ENCODE data around the gene U2SURP. TPM values are rescaled to one million over a fixed set of nuclear protein-coding genes. Genes with fewer than 3 reads are reported as not detected.
A peak's percentile ranks its signal among the peaks of the same experiment; 100 is the strongest.
"Not testable (repeated sequence)": the region's sequence is repeated elsewhere in the genome, so short reads cannot be mapped to it uniquely, and the experiment has no call there.

The U2SURP gene
- total RNA-seq, 2 experiments from 2014 or later, result 123 to 124 TPM

- ChIA-PET POLR2A (no interaction called here), CTCF (interaction anchor here (0.8 to 1.6 kb wide), 5 partner anchors 10 to 153 kb away, joined by 3 to 7 read pairs (median 4); partner anchors contain the start of gene U2SURP)
- H3K36me3 Mint-ChIP-seq (ENCODE audit: low read depth), result no peaks in the 10 kb centered on the region
- H3K4me3 Mint-ChIP-seq, result no peak overlapping the region
- DNase-seq, result no peak
- no peaks in the 10 kb centered on the region for H3K4me1 Mint-ChIP-seq (ENCODE audit: low read depth)
- no peak overlapping the region for H3K27ac Mint-ChIP-seq
- ATAC-seq, result no peak
- H3K9me3 Mint-ChIP-seq (ENCODE audit: insufficient read depth), result no peaks in the 10 kb centered on the region
- H3K27me3 Mint-ChIP-seq (ENCODE audit: low read depth), result peaks cover 30% of the 10 kb centered on the region
Observed at GRCh38 chr3:142981108-142981507, 20.3 kb upstream of the U2SURP start.

DNA sequence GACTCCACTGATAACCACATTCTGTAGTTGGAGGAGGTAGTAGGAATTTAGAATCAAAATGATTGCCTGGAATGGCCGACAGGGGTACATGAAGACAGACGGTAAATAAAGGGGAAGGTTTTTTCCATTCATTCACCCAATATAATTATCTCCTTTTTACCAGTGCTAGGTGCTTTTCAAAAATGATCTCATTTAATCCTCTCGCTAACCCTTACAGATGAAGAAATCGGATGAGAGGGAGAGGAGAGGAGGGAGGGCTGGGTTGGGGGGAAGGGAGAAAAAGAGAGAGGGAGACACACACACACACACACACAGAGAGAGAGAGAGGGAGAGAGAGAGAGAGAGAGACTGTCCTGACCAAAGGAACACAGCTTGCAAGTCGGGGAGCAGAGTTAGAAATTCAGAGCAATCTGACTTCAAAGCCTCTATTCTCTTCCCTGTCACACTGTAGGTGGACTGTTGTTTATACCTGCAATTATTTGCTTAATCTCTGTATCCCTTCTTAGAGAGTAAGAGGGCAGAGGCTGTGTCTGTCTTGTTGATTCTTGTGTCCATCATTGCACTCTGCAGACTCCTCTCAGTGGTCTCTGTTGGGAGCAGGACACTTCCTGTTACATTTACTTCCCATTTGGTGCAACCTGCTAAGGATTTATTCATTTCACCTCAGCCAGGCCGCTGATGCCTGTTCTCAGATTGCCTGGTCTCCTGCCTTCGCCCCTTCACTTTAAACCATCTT lies 19.2 kb upstream of the U2SURP start:
- Mint-ChIP-seq H3K9me3 (ENCODE audit: insufficient read depth) (no peaks in the 10 kb centered on the region), H3K36me3 (ENCODE audit: low read depth) (no peaks in the 10 kb centered on the region), H3K4me3 (no peak overlapping the region), H3K4me1 (ENCODE audit: low read depth) (no peaks in the 10 kb centered on the region), H3K27ac (no peak overlapping the region), H3K27me3 (ENCODE audit: low read depth) (peaks cover 28% of the 10 kb centered on the region)
- no peak for ATAC-seq
- CTCF ChIA-PET, result interaction anchor here (1.0 to 1.6 kb wide), 3 partner anchors 8 to 15 kb away, joined by 3 to 7 read pairs (median 5); no protein-coding TSS in a partner anchor
- POLR2A ChIA-PET, result no interaction called here
- DNase-seq, result no peak

DNA sequence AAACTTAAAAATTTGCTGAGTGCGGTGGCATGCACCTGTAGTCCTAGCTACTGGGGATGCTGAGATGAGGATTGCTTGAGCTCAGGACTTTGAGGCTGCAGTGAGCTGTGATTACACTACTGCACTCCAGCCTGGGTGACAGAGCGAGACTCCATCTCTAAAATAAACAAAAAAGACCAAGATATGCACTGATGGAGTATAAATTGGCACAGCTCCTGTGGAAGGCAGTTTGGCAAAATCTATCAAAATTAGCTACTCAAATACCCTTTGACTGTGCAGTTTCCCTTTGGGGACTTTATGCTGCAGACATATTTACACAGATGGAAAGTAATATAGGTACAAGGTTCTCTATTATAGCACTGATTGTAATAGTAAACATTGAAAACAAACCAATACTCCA lies 18.1 kb upstream of the U2SURP start:
- H3K36me3 Mint-ChIP-seq (ENCODE audit: low read depth), result no peaks in the 10 kb centered on the region

DNA sequence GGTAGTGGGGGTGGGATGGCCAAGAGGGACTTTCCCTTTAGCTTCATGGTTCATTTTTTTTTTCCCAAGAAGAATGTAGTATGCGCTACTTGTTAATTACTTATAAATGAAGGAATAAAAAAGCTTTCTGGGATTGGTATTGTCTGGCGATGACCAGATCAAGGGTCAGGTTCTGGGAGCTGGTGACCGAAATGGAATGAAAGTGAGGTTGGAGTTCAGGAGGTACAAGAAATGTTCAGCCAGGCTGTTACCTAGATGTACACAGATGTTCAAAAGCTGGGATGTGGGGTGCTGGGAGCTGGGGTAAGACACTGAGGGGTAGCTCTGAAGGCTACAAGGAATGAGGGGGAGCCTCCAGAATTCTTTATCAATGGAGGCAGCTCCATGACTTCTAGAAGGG lies 17.1 kb upstream of the U2SURP start:
- ChIA-PET POLR2A (no interaction called here), CTCF (interaction anchor here (2.9 kb wide), 1 partner anchor 156 kb away, joined by 14 read pairs; no protein-coding TSS in a partner anchor)
- Mint-ChIP-seq H3K4me3 (no peak overlapping the region), H3K9me3 (ENCODE audit: insufficient read depth) (no peaks in the 10 kb centered on the region), H3K27me3 (ENCODE audit: low read depth) (peaks cover 25% of the 10 kb centered on the region), H3K27ac (no peak overlapping the region), H3K4me1 (ENCODE audit: low read depth) (no peaks in the 10 kb centered on the region), H3K36me3 (ENCODE audit: low read depth) (no peaks in the 10 kb centered on the region)
- no peak for DNase-seq
- no peak for ATAC-seq

More for the DNA sequence above, 18.1 kb upstream of the U2SURP start:
- Mint-ChIP-seq H3K27ac (no peak overlapping the region), H3K4me1 (ENCODE audit: low read depth) (no peaks in the 10 kb centered on the region), H3K27me3 (ENCODE audit: low read depth) (peaks cover 28% of the 10 kb centered on the region), H3K9me3 (ENCODE audit: insufficient read depth) (no peaks in the 10 kb centered on the region), H3K4me3 (no peak overlapping the region)
- ATAC-seq (no peak), DNase-seq (no peak)
- ChIA-PET CTCF (interaction anchor here (2.9 kb wide), 1 partner anchor 155 kb away, joined by 14 read pairs; no protein-coding TSS in a partner anchor), POLR2A (no interaction called here)

DNA sequence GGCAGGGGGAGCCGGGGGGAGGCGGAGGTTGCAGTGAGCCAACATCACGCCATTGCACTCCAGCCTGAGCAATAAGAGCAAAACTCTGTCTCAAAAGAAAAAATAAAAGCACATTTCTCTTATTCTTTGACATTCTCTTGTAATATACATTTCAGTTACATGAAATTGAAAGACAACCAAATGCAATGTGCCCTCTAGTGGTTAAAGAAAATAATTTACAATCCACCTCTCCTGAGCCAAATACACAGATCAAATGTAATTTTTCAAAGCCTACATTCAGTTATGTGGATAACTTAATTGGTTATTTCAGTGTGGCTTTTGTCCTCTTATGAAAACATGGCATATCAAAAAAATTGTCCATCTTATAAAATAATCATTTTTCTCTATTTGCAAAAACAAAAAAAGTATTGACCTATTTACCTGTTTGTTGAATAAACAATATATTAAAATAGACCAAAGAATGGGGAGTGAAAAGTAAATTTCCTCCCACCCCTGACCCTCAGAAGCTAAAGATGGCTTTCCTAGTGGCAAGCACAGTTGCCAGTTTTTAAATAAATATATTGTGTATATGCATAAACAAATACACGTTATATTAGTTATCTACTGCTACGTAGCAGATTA lies 14.2 kb upstream of the U2SURP start:
- ATAC-seq, result peak; percentile 39
- Mint-ChIP-seq H3K4me3 (no peak overlapping the region), H3K4me1 (ENCODE audit: low read depth) (no peaks in the 10 kb centered on the region), H3K27me3 (ENCODE audit: low read depth) (peaks cover 18% of the 10 kb centered on the region), H3K9me3 (ENCODE audit: insufficient read depth) (no peaks in the 10 kb centered on the region), H3K36me3 (ENCODE audit: low read depth) (no peaks in the 10 kb centered on the region), H3K27ac (no peak overlapping the region)
- no peak for DNase-seq
- ChIA-PET POLR2A (interaction anchor here (0.6 kb wide), 1 partner anchor 497 kb away, joined by 4 read pairs; no protein-coding TSS in a partner anchor), CTCF (interaction anchor here (0.7 to 2.6 kb wide), 12 partner anchors 9 to 402 kb away, joined by 3 to 18 read pairs (median 3); partner anchors contain the start of gene U2SURP)

GRCh38 chr3:142987707-142988106 lies 13.7 kb upstream of the U2SURP start:
- no peak overlapping the region for H3K4me3 Mint-ChIP-seq
- DNase-seq (no peak), ATAC-seq (no peak)
- ChIA-PET POLR2A (no interaction called here), CTCF (interaction anchor here (0.7 to 2.6 kb wide), 11 partner anchors 9 to 689 kb away, joined by 3 to 18 read pairs (median 3); partner anchors contain the start of gene U2SURP)
- no peak overlapping the region for H3K27ac Mint-ChIP-seq
- peaks cover 14% of the 10 kb centered on the region for H3K27me3 Mint-ChIP-seq (ENCODE audit: low read depth)
- no peaks in the 10 kb centered on the region for H3K36me3 Mint-ChIP-seq (ENCODE audit: low read depth)
- no peaks in the 10 kb centered on the region for H3K9me3 Mint-ChIP-seq (ENCODE audit: insufficient read depth)
- no peaks in the 10 kb centered on the region for H3K4me1 Mint-ChIP-seq (ENCODE audit: low read depth)

GRCh38 chr3:142988221-142988620 lies 13.1 kb upstream of the U2SURP start:
- CTCF ChIA-PET, result interaction anchor here (0.7 to 2.6 kb wide), 6 partner anchors 13 to 689 kb away, joined by 3 to 18 read pairs (median 3); partner anchors contain the start of gene U2SURP
- H3K36me3 Mint-ChIP-seq (ENCODE audit: low read depth); H3K9me3 Mint-ChIP-seq (ENCODE audit: insufficient read depth); H3K27ac Mint-ChIP-seq; DNase-seq; ATAC-seq; H3K4me1 Mint-ChIP-seq (ENCODE audit: low read depth); POLR2A ChIA-PET; H3K4me3 Mint-ChIP-seq: not testable (repeated sequence)
- peaks cover 15% of the 10 kb centered on the region for H3K27me3 Mint-ChIP-seq (ENCODE audit: low read depth)

GRCh38 chr3:142988826-142989225 lies 12.5 kb upstream of the U2SURP start:
- H3K27ac Mint-ChIP-seq; H3K9me3 Mint-ChIP-seq (ENCODE audit: insufficient read depth); POLR2A ChIA-PET; H3K36me3 Mint-ChIP-seq (ENCODE audit: low read depth); H3K4me1 Mint-ChIP-seq (ENCODE audit: low read depth); CTCF ChIA-PET; DNase-seq; H3K4me3 Mint-ChIP-seq; ATAC-seq: not testable (repeated sequence)
- peaks cover 15% of the 10 kb centered on the region for H3K27me3 Mint-ChIP-seq (ENCODE audit: low read depth)

GRCh38 chr3:142990721-142991120 lies 10.6 kb upstream of the U2SURP start:
- H3K4me1 Mint-ChIP-seq (ENCODE audit: low read depth), result no peaks in the 10 kb centered on the region
- ATAC-seq, result no peak
- ChIA-PET POLR2A (no interaction called here), CTCF (interaction anchor here (1.3 to 1.5 kb wide), 4 partner anchors 9 to 404 kb away, joined by 3 to 10 read pairs (median 6); partner anchors contain the start of gene U2SURP)
- no peak overlapping the region for H3K4me3 Mint-ChIP-seq
- DNase-seq, result no peak
- no peaks in the 10 kb centered on the region for H3K36me3 Mint-ChIP-seq (ENCODE audit: low read depth)
- peaks cover 5% of the 10 kb centered on the region for H3K27me3 Mint-ChIP-seq (ENCODE audit: low read depth)
- no peak overlapping the region for H3K27ac Mint-ChIP-seq
- H3K9me3 Mint-ChIP-seq (ENCODE audit: insufficient read depth), result no peaks in the 10 kb centered on the region

DNA sequence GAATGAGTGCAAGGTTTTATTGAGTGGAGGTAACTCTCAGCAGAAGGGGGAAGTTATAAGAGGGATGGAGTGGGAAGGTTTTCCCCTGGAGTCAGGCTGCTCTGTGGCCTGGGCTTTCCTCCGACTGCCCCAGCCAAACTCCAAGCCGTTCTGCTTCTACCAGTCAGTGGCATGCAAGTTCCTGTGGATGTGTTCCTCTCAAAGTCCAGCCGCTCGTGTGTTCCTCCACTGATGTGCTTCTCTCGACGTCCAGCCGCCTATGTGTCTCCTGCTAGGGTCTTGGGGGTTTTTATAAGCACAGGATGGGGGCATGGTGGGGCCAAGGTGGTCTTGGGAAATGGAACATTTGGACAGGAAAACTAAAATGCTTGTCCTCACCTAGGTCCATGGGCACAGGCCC lies 9.0 kb upstream of the U2SURP start:
- DNase-seq (no peak), ATAC-seq (no peak)
- Mint-ChIP-seq H3K27ac (no peak overlapping the region), H3K36me3 (ENCODE audit: low read depth) (no peaks in the 10 kb centered on the region), H3K4me1 (ENCODE audit: low read depth) (no peaks in the 10 kb centered on the region), H3K9me3 (ENCODE audit: insufficient read depth) (no peaks in the 10 kb centered on the region), H3K27me3 (ENCODE audit: low read depth) (peaks cover 7% of the 10 kb centered on the region), H3K4me3 (no peak overlapping the region)
- POLR2A ChIA-PET, result no interaction called here
- CTCF ChIA-PET, result interaction anchor here (0.9 to 6.4 kb wide), 4 partner anchors 9 to 164 kb away, joined by 3 to 45 read pairs (median 3); partner anchors contain the start of gene U2SURP

DNA sequence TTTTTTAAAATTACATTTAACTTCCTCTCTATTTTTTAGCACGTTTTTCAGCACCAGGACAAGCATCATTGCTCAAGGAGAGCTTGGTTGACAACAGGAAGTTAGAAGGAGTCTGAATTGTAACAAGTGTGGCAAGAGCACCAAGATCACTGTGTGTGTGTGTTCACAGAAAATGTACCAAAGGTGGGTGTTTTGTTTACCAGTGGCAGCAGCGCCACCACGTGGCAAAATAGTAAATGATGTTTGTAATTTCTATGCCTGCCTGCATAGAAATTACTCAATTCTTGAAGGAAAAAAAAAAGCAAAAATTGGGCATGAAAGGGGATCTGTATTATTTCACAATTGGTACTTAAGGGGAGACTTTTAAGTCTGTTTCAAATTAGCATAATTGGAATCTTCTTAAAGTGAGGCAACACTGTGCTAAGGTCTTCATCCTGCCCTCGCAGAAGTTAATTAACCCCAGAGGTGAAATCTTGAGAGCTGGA lies 7.4 kb upstream of the U2SURP start:
- ATAC-seq (peak; percentile 72), DNase-seq (peak; percentile 75)
- ChIA-PET CTCF (interaction anchor here (1.0 to 6.4 kb wide), 4 partner anchors 13 to 406 kb away, joined by 3 to 45 read pairs (median 9); no protein-coding TSS in a partner anchor), POLR2A (no interaction called here)
- Mint-ChIP-seq H3K4me1 (ENCODE audit: low read depth) (no peaks in the 10 kb centered on the region), H3K27me3 (ENCODE audit: low read depth) (peaks cover 7% of the 10 kb centered on the region), H3K27ac (no peak overlapping the region), H3K36me3 (ENCODE audit: low read depth) (no peaks in the 10 kb centered on the region), H3K4me3 (no peak overlapping the region), H3K9me3 (ENCODE audit: insufficient read depth) (no peaks in the 10 kb centered on the region)

GRCh38 chr3:142997330-142997729 lies 4.0 kb upstream of the U2SURP start:
- Mint-ChIP-seq H3K9me3 (ENCODE audit: insufficient read depth) (no peaks in the 10 kb centered on the region), H3K4me3 (no peak overlapping the region), H3K27me3 (ENCODE audit: low read depth) (peaks cover 6% of the 10 kb centered on the region), H3K4me1 (ENCODE audit: low read depth) (peaks cover 10% of the 10 kb centered on the region), H3K27ac (no peak overlapping the region), H3K36me3 (ENCODE audit: low read depth) (no peaks in the 10 kb centered on the region)
- DNase-seq (no peak), ATAC-seq (no peak)
- POLR2A ChIA-PET, result no interaction called here
- CTCF ChIA-PET, result interaction anchor here (0.6 to 6.4 kb wide), 3 partner anchors 16 to 627 kb away, joined by 3 to 45 read pairs (median 3); no protein-coding TSS in a partner anchor

Measured in activated CD8-positive, alpha-beta T cell treated with anti-CD3 and anti-CD28 coated beads, Interleukin-2, amount 10 ng/mL, durations not matched to agents 7 days and 5 days (primary cell).